NCI-H524 treated with DMSO at 0.1 percent for 48 hours (cell line): ENCODE data around the gene NOX4.
"Not testable (repeated sequence)": the region's sequence is repeated elsewhere in the genome, so short reads cannot be mapped to it uniquely, and the experiment has no call there.

ENCODE experiments used
- DNase-seq: peaks from one replicate; lab custom pipeline; 2025; lab: John Stamatoyannopoulos, UW

The NOX4 gene

DNA sequence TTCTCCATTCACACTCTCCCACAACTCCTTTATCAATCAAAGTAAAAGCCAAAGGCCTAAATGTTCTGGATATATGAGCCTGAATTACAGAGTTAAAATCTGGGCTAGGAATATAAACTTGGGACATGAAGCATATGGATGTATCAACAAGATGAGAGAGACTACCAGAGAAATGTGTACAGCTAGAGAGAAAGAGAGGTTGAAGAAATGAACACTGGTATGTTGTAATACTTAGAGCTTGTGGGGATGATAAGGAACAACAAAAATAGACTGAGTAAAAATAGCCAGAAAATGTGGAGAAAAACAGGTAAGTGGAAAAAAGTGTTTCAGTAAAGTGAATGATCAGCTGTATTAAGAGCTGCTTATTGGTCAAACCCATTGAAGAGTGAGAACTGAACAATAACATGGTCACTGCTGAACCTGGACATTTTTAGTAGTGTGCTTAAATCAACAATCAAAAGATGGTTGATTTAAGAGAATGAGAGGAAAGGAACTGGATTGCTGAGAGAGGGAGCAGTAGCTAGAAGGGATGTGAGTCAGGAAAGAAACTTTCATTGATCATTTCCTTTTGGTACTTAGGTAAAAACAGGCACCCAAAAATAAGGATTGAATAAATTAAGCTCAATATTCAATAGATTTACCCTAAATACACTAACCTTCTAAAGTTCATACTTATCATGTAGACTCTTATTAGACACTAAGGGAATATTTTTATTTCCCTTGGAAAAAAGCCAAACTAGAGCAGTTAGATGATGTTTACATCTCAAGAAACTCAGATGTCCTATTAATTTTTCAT, 111.0 kb downstream of the NOX4 start:
- DNase-seq, result not testable (repeated sequence)

DNA sequence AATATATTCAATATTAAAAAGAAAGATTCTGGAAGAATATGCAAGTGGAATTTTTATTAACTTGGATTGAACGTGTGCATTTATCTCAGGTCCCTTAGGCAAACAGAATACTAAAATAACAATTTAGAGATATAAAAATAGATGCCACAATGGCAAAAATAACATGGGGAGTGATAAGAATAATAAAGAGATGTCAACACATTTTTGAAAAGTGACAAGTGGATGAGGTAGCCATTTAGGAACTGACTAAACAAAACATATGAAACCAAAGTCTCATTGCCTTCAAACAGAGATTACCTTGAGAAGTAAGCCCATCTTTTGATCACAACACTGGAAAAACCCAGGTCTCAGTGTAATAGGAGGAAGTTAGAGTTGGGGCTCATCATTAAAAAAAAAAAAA, 112.2 kb downstream of the NOX4 start:
- DNase-seq, result not testable (repeated sequence)

DNA sequence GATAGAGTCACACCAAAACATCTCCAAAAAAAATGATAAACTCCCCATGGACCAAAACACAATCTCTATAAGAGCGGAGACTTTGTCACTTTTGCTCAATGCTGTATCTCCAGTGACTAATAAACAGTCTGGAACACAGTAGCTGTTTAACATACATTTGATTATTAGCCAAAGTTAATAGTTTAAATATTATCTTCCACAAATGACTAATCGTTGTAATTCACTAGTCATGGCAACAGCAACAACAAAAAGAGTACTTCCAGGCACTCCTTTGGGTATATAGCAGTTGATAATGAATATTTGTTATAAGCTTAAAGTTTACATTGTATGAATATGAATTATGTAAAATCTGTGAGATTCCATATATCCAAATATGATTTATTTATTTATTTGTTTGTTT, 121.8 kb downstream of the NOX4 start:
- DNase-seq, result not testable (repeated sequence)

DNA sequence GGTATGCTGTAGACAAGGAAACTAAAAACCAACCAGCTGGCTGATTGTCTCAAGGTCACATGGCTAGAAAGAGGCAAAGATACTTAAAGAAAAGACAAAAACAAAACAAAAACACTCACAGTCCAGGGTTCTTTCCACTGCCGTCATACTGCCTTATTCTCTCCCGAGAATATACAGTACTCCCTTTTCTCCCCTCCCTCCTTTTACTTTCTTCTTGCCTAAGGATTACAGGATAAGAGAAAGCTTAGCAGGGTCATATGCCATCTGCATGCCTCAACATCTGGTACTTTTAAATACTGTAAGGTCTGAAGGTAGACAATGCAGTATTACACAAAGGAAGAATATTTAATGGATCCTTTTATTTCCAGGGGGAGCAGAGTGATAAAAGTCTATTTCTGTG, 126.3 kb downstream of the NOX4 start:
- DNase-seq, result peak; percentile 65

DNA sequence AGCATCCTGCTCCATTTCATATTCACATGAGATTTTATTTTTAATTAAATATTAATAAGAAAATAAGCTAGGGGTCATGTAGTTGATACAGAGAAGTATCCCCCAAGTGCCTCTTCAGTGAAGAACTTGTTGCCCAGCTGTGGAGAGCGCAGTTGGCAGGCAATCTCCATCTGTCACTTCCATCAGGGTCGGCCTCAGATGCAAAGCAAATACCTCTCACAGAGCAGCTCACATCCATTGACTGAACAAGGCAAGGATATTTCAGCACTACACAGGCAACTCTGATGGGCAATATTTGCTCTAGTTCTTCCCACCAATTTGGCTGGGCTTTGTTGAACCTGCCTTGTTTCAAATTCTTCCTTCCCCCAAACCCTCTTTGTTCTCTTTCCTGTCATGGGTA, 129.4 kb downstream of the NOX4 start:
- peak; percentile 82 for DNase-seq

DNA sequence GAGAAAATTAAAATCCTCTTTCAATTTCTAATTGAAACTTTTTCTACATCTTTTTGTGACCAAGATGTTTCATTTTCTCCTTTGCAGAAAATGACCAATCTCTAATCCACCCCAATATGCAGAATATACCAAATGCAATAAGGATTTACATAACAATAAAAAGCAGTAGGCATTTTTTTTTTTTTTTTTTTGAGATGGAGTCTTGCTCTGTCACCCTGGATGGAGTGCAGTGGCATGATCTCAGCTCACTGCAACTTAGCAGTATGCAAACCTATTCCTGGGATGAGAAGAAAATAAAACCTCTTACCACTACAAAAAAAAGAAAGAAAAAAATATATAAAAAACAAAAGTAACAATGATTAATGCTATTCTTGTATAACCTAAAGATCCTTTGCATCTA, 132.0 kb downstream of the NOX4 start:
- DNase-seq, result not testable (repeated sequence)

DNA sequence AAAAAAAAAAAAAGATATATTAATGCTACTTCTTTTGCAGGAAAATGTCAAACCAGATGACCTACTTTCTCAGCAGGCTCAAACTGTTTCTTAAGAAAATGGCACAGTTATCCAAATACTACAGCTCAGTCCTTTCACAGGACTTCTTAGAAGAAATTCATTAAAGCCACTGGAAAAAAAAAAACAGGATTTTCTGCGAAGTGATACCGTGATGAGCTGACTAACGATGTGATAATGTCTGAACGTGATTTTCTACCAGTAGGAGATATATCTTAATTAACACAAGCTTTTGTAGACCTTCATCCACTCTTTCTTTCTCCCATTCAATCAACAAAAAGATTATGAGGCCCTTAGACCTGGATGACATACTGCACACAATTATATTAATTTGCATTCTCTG, 132.4 kb downstream of the NOX4 start:
- no peak for DNase-seq

DNA sequence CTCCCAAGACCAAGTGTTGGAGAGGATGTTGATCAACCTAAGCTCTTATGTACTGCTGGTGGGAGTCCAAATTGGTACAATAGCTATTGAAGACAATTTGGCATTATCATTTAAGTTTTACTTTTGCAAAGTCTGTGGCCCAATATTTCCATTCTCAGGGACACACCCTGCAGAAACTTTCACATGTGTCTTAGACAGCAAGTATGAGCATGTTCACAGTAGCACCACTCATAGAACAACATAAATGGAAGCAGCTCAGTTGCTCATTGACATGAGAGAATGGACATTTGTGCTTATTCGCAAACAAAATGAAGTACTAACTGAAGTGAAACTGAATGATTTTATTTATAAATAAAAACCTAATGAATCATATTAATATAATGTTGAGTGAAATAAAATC, 135.5 kb downstream of the NOX4 start:
- DNase-seq, result no peak

DNA sequence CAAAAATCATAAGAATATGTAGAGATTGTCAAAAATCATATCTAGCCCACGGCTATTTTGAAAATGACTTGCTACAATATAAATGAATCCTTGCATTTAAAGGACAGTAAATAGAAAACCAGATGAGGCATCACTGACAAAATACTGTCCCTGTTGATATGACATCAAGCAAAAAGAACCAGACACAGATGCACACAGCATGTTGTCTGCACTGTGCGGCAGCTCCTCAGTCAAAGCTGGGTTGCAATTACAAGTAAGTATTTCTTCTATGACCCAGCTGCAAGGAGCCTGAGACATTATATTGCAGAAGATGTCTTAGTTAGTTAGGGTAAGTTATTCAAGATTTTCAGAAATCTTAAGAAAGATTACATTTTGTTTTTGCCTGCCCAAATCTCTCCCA, 136.7 kb downstream of the NOX4 start:
- not testable (repeated sequence) for DNase-seq

DNA sequence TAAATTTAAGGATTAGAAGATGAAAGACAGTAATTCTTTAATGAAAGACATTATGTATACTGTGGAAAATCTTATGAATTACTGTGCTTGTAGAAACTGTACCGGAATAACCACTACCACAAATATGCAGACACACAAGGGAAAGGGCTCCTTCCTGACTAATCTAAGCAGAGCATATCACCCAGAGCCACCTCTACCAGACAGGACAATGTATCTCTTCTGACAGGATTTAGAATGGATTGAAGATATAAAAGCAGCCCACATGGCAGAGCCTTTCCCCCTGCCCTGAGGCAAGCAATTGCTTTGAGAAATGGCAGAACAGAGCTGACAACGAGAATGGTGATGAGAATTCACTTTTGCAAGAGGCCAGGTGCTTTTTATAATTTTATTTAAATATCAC, 144.1 kb downstream of the NOX4 start:
- no peak for DNase-seq

DNA sequence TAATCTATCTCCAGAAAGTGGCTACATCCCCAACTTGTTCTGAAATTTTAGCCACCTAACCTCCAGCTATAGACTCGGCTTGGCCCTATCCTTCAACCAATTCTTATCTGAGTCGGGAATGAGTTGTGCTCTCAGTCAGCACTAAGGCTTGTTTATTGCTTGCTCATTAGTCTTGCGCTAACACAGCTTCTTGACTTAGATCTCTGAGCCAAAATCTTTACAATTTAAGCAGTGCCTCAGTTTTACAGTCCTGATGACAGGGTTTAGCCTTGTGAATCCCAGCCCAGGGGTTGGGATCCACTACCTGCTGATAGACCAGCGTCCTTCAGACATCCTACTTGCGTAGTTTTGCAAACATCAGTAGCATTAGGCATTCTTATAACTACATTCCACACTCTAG, 144.6 kb downstream of the NOX4 start:
- DNase-seq, result no peak

DNA sequence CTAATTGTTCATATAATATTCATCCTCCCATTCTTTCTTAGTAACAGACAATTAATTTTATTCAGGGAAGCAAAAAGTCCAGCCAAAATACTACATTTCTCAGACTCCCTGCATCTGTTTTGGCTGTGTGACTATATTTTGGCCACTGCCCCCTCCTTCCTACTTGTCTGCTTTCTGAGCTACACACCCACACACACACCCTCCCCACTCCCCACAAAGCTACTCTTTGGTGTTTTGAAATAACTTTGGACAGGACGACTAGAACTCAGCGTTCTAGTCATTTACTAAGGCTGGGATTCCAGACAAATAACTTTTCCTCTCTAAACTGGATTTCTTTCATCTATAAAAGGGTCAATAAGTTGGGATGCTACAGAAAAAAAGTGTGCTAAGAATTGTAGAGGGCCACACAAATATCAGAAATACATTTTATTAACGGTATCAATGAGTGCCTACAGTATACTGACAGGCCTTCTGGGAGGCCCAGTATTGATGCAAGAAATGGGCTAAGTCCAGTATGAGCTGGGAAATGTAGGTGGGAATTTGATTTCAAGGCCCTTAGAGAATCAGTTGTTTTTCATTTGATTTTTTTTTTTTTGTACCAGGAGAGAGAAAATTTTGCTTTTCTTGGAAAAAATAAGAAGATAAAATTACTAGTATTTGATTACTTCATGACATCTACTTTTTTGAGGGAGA, 148.1 kb downstream of the NOX4 start:
- not testable (repeated sequence) for DNase-seq

DNA sequence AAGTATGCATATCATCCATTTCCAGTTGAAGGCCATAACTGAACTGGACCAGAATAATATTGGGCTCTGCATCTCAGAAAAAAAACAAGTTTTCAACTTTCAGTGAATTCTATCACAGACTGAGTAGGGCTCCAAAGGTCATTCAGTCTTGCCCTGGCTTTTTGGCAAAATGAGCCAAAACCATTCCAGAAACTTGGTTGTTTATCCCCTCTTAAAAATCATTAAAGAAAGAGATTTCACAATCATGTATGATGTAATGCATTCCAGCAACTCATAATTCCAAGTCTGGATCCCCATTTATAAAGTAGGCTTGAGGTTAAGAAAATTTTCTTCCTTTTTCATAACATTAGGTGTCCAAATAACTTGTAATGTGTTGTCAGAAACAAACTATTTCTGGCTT, 150.7 kb downstream of the NOX4 start:
- DNase-seq, result not testable (repeated sequence)

DNA sequence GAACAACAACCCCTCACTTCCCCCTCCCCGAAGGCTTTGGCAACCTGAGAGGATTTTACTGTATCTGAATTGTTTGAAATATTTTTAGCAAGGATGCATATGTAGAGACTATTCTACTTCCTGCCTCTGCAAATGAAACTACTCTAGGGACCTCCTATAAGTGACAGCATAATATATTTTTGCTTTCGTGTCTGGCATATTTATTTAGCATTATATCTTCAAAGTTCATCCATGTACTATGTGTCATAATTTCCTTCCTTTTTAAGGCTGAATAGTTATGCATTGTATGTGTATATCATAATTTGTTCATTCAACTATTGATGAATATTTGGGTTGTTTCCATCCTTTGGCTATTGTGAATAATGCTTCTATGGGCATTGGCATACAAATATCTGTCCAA, 153.1 kb downstream of the NOX4 start:
- DNase-seq, result not testable (repeated sequence)

DNA sequence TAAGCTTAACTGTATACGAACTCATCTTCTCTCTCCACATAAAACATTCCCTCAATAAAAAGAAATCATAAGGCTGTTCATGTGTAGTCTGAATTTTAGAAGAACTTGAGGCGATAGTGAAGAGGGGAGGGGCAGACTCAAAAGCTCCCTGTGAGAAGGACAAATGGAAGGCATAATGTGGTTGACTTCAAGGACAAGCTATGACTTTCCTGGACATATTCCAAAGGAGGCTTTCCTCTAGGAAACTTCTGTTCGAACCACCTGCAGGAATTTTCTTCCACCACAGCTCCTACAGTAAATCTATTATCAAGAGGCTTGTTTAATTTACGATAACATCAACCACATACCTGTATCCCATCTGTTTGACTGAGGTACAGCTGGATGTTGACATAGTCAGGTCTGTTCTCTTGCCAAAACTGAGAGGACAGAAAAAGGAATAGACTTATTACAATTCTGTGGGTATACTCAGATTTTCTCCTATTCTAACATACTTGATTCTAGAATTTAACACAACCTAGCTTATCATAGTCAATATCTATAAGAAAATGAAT, 154.0 kb downstream of the NOX4 start:
- DNase-seq, result peak; percentile 47

DNA sequence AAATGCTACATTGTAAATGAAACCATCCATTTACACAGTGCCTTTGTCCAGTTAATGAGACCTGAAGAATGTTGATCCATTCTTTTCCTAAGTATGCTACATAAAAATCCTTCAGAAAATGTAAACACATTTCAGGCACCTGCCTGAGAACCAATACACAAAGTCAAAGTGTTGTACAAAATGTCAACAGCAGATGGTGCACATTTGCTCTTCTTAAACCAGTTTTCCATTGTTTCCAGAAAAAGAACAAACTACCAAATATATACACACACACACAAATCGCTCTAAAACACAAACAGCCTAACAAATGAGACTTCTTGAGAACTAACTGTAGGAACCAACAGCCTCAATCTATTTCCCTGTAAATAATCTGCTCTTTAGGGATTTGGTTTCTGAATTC, 157.5 kb downstream of the NOX4 start:
- DNase-seq, result peak; percentile 11

DNA sequence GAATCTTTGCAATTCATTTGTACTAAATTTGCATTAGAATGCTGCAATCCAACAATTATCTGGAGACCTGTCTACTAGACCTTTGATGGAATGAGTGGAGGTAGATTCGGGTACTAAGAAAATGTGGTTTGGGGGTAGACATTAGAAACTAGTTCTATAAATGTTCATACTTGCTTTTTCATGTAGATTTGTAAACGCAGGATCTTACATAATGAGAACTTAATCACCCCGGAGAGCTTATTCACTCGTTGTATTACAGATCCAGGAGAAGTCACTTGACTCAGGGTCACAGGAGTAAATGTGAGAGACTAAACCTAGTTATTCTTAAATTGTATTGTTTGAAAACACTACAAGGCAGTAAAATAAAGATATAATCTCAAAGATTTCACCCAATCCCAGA, 159.2 kb downstream of the NOX4 start:
- not testable (repeated sequence) for DNase-seq

DNA sequence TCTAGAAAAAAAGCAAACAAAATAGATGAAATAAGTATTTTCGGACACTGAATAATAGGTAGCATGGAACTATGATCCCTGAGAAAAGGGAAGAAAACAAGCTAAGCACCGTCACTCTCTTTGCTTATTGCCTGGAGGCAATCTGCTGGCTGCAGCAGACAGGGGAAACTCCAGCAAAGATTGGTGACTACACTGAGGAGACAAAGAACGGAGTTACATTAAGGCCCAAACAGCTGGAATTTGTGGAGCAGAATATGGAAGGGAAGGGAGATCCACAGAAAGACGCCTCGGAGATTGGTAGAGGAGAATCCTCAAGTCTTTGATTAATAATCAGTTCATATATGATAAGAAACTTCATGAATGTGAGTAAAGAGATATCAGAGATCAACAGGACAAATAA, 163.3 kb downstream of the NOX4 start:
- no peak for DNase-seq

DNA sequence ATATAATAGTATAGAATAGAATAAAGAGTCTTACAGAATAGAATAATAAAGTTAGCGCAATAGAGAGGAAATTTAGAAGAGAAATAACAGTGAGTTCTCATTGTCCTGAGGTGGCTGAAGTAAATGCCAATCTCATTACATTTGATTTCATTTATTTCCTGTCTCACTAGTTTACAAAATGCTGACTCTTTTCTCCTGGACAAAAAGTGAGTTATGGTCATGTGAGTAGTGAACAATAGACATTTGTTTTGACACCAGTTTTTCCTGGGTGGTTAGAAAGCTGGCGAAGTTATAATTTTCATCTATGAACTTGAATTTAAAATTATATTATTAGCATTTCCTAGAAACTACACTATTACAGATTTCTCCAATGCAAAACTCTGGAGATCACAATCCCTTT, 169.8 kb downstream of the NOX4 start:
- no peak for DNase-seq

DNA sequence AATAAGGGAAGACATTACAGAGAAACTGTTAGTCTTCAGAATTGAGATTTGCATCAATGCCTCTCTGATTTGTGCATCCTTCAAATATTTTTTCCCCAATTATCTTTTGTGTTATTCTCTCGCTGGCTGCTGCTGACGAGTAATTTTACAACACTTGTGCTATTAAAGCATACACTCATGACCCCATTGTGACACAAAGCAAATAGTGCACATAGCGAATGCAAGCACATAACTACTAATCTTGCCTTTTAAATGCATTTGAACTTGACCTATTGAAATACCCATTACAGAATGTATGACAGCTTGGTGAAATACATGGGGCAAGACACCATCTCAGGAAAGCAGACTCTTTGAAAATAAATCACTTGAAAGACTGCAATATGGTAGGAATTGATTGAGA, 180.6 kb downstream of the NOX4 start:
- DNase-seq, result not testable (repeated sequence)

DNA sequence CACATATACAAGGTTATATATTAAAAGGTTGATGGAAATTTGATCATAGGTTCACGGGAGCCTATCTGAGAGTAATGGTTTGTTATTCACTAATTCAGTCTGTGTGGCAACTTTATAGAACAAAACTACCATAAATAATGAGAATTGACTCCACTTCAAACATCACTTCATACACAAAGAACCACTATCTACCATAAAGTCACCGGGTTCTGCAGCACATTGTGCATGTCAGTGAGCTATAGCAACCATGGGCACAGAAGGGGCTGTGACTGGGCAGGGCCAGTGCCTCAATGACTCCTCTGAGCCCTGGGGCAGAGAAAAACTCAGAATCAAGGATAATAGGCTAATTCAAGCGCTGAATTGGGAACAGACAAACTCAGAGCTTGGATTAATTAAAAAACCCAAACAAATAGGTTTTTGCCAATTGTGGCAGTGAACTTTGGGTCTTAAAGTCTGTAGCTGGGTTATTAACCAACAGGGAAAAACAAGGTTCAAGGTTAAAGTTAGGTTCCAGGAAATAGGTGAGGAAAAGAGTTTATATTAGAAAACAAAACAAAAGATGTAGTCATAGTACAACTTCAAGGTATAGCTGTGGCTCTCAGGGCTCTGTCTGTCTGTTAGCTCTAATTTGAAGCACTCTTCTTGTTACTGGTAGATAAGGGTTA, 181.7 kb downstream of the NOX4 start:
- not testable (repeated sequence) for DNase-seq

DNA sequence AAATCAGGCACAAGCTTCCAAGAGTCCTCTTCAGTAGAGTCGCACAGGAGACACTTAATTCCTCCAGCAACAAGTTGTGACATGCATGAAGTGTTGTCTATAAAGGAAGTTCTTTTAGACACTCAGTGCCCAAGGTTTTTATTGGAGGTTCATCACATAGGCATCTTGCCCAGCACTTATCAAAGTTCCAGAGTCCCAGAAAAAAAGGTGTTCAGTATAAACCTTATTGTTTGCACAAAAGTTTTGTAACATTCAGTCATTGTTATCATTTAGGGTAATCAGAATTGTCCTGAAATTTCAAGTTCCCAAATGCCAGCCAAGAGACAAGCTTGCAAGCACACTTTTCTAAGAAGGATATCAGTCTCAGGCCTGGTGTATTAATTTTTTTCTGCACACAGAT, 182.9 kb downstream of the NOX4 start:
- not testable (repeated sequence) for DNase-seq

DNA sequence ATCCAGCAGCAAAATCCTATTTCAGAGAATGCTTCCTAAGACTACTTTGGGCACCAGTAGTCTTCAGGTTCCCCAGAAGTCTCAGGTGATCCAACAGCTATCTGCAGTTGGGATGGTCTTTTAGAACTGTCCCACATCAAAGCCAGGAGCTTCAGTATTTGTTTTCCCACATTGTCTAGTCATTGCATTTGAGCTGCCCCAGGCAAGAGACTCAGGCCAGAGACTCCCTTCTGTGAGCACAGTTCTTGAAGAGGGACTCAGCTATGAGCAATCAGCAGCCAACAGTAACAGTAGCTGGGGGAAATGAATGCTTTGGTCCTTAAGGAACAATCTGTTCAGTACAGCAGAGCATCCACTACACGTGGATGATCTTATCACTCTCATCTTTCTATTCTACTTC, 188.1 kb downstream of the NOX4 start:
- peak; percentile 16 for DNase-seq
